DND-41 (cell line): Measurements from ENCODE around the gene MET.

ENCODE experiments used
- EZH2 ChIP-seq: IDR thresholded peaks from 3 replicates; pipeline ENCODE4 v1.6.1; 2012; ENCODE audit warnings: borderline replicate concordance, low read depth, mild to moderate bottlenecking, moderate library complexity, low read length, inconsistent platforms; ENCODE audit not compliant: severe bottlenecking
- TF ChIP-seq, protein P1 (sequence below): IDR thresholded peaks from 2 replicates; pipeline ENCODE4 v1.5.1; 2012; ENCODE audit warnings: borderline replicate concordance, low read length, moderate library complexity, mild to moderate bottlenecking; ENCODE audit not compliant: poor library complexity, severe bottlenecking; ENCODE audit errors: extremely low read depth

DNA sequence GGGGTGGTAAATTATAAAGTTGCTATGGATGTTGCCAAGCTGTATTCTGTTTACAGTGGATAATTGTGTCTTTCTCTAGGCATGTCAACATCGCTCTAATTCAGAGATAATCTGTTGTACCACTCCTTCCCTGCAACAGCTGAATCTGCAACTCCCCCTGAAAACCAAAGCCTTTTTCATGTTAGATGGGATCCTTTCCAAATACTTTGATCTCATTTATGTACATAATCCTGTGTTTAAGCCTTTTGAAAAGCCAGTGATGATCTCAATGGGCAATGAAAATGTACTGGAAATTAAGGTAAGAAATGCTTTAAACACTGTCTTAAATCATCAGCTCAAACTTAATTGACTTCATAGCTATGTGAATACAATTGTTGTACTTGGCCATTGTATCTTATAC lies 91.0 kb downstream of the MET start:
- TF ChIP-seq, protein P1, sequence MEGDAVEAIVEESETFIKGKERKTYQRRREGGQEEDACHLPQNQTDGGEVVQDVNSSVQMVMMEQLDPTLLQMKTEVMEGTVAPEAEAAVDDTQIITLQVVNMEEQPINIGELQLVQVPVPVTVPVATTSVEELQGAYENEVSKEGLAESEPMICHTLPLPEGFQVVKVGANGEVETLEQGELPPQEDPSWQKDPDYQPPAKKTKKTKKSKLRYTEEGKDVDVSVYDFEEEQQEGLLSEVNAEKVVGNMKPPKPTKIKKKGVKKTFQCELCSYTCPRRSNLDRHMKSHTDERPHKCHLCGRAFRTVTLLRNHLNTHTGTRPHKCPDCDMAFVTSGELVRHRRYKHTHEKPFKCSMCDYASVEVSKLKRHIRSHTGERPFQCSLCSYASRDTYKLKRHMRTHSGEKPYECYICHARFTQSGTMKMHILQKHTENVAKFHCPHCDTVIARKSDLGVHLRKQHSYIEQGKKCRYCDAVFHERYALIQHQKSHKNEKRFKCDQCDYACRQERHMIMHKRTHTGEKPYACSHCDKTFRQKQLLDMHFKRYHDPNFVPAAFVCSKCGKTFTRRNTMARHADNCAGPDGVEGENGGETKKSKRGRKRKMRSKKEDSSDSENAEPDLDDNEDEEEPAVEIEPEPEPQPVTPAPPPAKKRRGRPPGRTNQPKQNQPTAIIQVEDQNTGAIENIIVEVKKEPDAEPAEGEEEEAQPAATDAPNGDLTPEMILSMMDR, result no peak
- no peak for TF ChIP-seq EZH2
